ENCODE data around the gene NCF4.

Gene NCF4

GRCh38 chr22:36925388-36926290 lies 64.8 kb downstream of the NCF4 start:
- no peak for DNase-seq (ENCODE audit: low spot score)
- TF ChIP-seq, protein P1, sequence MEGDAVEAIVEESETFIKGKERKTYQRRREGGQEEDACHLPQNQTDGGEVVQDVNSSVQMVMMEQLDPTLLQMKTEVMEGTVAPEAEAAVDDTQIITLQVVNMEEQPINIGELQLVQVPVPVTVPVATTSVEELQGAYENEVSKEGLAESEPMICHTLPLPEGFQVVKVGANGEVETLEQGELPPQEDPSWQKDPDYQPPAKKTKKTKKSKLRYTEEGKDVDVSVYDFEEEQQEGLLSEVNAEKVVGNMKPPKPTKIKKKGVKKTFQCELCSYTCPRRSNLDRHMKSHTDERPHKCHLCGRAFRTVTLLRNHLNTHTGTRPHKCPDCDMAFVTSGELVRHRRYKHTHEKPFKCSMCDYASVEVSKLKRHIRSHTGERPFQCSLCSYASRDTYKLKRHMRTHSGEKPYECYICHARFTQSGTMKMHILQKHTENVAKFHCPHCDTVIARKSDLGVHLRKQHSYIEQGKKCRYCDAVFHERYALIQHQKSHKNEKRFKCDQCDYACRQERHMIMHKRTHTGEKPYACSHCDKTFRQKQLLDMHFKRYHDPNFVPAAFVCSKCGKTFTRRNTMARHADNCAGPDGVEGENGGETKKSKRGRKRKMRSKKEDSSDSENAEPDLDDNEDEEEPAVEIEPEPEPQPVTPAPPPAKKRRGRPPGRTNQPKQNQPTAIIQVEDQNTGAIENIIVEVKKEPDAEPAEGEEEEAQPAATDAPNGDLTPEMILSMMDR (IDR thresholded peaks at IDR 0.05; ENCODE audit: extremely low read depth, insufficient read depth, missing control alignments): no peak
- in situ Hi-C loops (cut with MboI; ENCODE audit: low pct_unique_long_range_greater_than_20kb, low sequenced_read_pairs, unreplicated experiment): no loop called here

GRCh38 chr22:36926309-36926708 lies 65.5 kb downstream of the NCF4 start:
- in situ Hi-C loops (cut with MboI; ENCODE audit: low pct_unique_long_range_greater_than_20kb, low sequenced_read_pairs, unreplicated experiment): no loop called here
- no peak for DNase-seq (ENCODE audit: low spot score)
- TF ChIP-seq, protein P1 (IDR thresholded peaks at IDR 0.05; ENCODE audit: extremely low read depth, insufficient read depth, missing control alignments): no peak

- in situ Hi-C loops (cut with MboI; ENCODE audit: low pct_unique_long_range_greater_than_20kb, low sequenced_read_pairs, unreplicated experiment): no loop called here
Measured at GRCh38 chr22:36926721-36927435, 66.1 kb downstream of the NCF4 start.

More at GRCh38 chr22:36926721-36927435, 66.1 kb downstream of the NCF4 start:
- TF ChIP-seq, protein P1 (IDR thresholded peaks at IDR 0.05; ENCODE audit: extremely low read depth, insufficient read depth, missing control alignments): no peak
- no peak for DNase-seq (ENCODE audit: low spot score)

All from GM13977 (cell line).